Measurements from ENCODE around the gene POLR3K.

Gene POLR3K

GRCh38 chr16:92431-93339, 39.3 kb upstream of the POLR3K start:
- no peak overlapping the region for H3K14ac ChIP-seq (ENCODE audit: low read length)

GRCh38 chr16:91484-91883, 38.1 kb upstream of the POLR3K start:
- Histone ChIP-seq H3K27ac (replicated peaks; ENCODE audit: low read length) (no peak overlapping the region), H3K18ac (ENCODE audit: low read length) (no peak overlapping the region), H2BK15ac (ENCODE audit: low read length) (no peak overlapping the region), H2AFZ (ENCODE audit: low read length) (no peak overlapping the region), H3K79me1 (ENCODE audit: low read depth, low read length) (peaks cover 4% of the 10 kb centered on the region), H4K91ac (ENCODE audit: low read depth, low read length, poor library complexity) (no peak overlapping the region), H3K9me3 (replicated peaks in 1 of 2; ENCODE audit: control insufficient read depth in 2 of 2, insufficient read depth in 1 of 2, low read depth in 1 of 2, low read length in 2 of 2) (peaks cover 0 to 1% of the 10 kb centered on the region in 2 donors), H2AK5ac (ENCODE audit: low read depth, low read length) (no peak overlapping the region), H2BK120ac (ENCODE audit: low read depth, low read length) (no peak overlapping the region), H3K14ac (ENCODE audit: low read length) (no peak overlapping the region), H3K4me3 (ENCODE audit: low read length in 2 of 2) (no peak overlapping the region), H4K8ac (ENCODE audit: low read depth, low read length) (no peak overlapping the region), H3K36me3 (replicated peaks in 1 of 2; ENCODE audit: control insufficient read depth in 2 of 2, insufficient read depth in 2 of 2, low read length in 2 of 2) (peaks cover 19 to 37% of the 10 kb centered on the region in 2 donors), H2BK12ac (ENCODE audit: low read length) (no peak overlapping the region), H3K23ac (ENCODE audit: low read depth, low read length, poor library complexity) (peak overlapping the region; percentile 47), H3K27me3 (ENCODE audit: control insufficient read depth in 3 of 3, insufficient read depth in 3 of 3, low read depth in 1 of 3, low read length in 3 of 3) (no peaks in the 10 kb centered on the region), H3K9ac (ENCODE audit: low read depth, low read length, poor library complexity) (no peak overlapping the region), H3K4ac (ENCODE audit: low read length) (no peak overlapping the region), H2BK5ac (ENCODE audit: low read length) (no peak overlapping the region), H3K4me2 (ENCODE audit: insufficient read depth, low read length, poor library complexity, severe bottlenecking) (no peak overlapping the region), H3K4me1 (ENCODE audit: control insufficient read depth in 2 of 2, insufficient read depth in 1 of 2, low read depth in 1 of 2, low read length in 2 of 2) (no peaks in the 10 kb centered on the region)
- DNase-seq (ENCODE audit: low spot score), result no peak
- WGBS, 2 donors (ENCODE audit: extremely low coverage in 2 of 2, insufficient read length in 2 of 2, insufficient replicate concordance in 1 of 2), result no CpG with 5 or more reads among the region's 9 CpGs

More at GRCh38 chr16:92431-93339, 39.3 kb upstream of the POLR3K start:
- no peak overlapping the region for H2AFZ ChIP-seq (ENCODE audit: low read length)
- no CpG with 5 or more reads among the region's 15 CpGs for WGBS, 2 donors (ENCODE audit: extremely low coverage in 2 of 2, insufficient read length in 2 of 2, insufficient replicate concordance in 1 of 2)
- peak overlapping the region; percentile 77 for H3K23ac ChIP-seq (ENCODE audit: low read depth, low read length, poor library complexity)
- H3K79me1 ChIP-seq (ENCODE audit: low read depth, low read length), result peaks cover 4% of the 10 kb centered on the region
- H2BK120ac ChIP-seq (ENCODE audit: low read depth, low read length), result no peak overlapping the region
- H2BK5ac ChIP-seq (ENCODE audit: low read length), result peak overlapping the region; percentile 66
- no peaks in the 10 kb centered on the region for H3K27me3 ChIP-seq (ENCODE audit: control insufficient read depth in 3 of 3, insufficient read depth in 3 of 3, low read depth in 1 of 3, low read length in 3 of 3)
- no peak overlapping the region for H3K9ac ChIP-seq (ENCODE audit: low read depth, low read length, poor library complexity)
- no peak overlapping the region for H3K4ac ChIP-seq (ENCODE audit: low read length)
- peaks cover 13 to 31% of the 10 kb centered on the region in 2 donors for H3K36me3 ChIP-seq (replicated peaks in 1 of 2; ENCODE audit: control insufficient read depth in 2 of 2, insufficient read depth in 2 of 2, low read length in 2 of 2)
- H2AK5ac ChIP-seq (ENCODE audit: low read depth, low read length), result no peak overlapping the region
- H3K9me3 ChIP-seq (replicated peaks in 1 of 2; ENCODE audit: control insufficient read depth in 2 of 2, insufficient read depth in 1 of 2, low read depth in 1 of 2, low read length in 2 of 2), result peaks cover 0 to 1% of the 10 kb centered on the region in 2 donors
- no peaks in the 10 kb centered on the region for H3K4me1 ChIP-seq (ENCODE audit: control insufficient read depth in 2 of 2, insufficient read depth in 1 of 2, low read depth in 1 of 2, low read length in 2 of 2)
- peak overlapping the region; percentile 2 for H3K4me2 ChIP-seq (ENCODE audit: insufficient read depth, low read length, poor library complexity, severe bottlenecking)
- peak overlapping the region in 1 of 2 donors; percentile 41 for H3K4me3 ChIP-seq (ENCODE audit: low read length in 2 of 2)
- no peak for DNase-seq (ENCODE audit: low spot score)
- H4K8ac ChIP-seq (ENCODE audit: low read depth, low read length), result no peak overlapping the region
- peak overlapping the region; percentile 36 for H2BK12ac ChIP-seq (ENCODE audit: low read length)
- H4K91ac ChIP-seq (ENCODE audit: low read depth, low read length, poor library complexity), result no peak overlapping the region
- H2BK15ac ChIP-seq (ENCODE audit: low read length), result no peak overlapping the region
- H3K18ac ChIP-seq (ENCODE audit: low read length), result no peak overlapping the region
- H3K27ac ChIP-seq (replicated peaks; ENCODE audit: low read length), result no peak overlapping the region

- no peak overlapping the region for H4K8ac ChIP-seq (ENCODE audit: low read depth, low read length)
- no peak overlapping the region for H3K4ac ChIP-seq (ENCODE audit: low read length)
- no peak overlapping the region for H3K9ac ChIP-seq (ENCODE audit: low read depth, low read length, poor library complexity)
- no peak overlapping the region for H4K91ac ChIP-seq (ENCODE audit: low read depth, low read length, poor library complexity)
- no peak overlapping the region for H2BK12ac ChIP-seq (ENCODE audit: low read length)
- no peak overlapping the region for H3K27ac ChIP-seq (replicated peaks; ENCODE audit: low read length)
- H3K9me3 ChIP-seq (replicated peaks in 1 of 2; ENCODE audit: control insufficient read depth in 2 of 2, insufficient read depth in 1 of 2, low read depth in 1 of 2, low read length in 2 of 2), result peaks cover 0 to 1% of the 10 kb centered on the region in 2 donors
- peaks cover 4% of the 10 kb centered on the region for H3K79me1 ChIP-seq (ENCODE audit: low read depth, low read length)
- H3K4me2 ChIP-seq (ENCODE audit: insufficient read depth, low read length, poor library complexity, severe bottlenecking), result no peak overlapping the region
- H2BK5ac ChIP-seq (ENCODE audit: low read length), result no peak overlapping the region
- peak overlapping the region; percentile 38 for H3K14ac ChIP-seq (ENCODE audit: low read length)
- no peak overlapping the region for H2AFZ ChIP-seq (ENCODE audit: low read length)
- no peak overlapping the region for H3K4me3 ChIP-seq (ENCODE audit: low read length in 2 of 2)
- H3K27me3 ChIP-seq (ENCODE audit: control insufficient read depth in 3 of 3, insufficient read depth in 3 of 3, low read depth in 1 of 3, low read length in 3 of 3), result no peaks in the 10 kb centered on the region
- H2BK15ac ChIP-seq (ENCODE audit: low read length), result no peak overlapping the region
- no peak overlapping the region for H3K18ac ChIP-seq (ENCODE audit: low read length)
- WGBS, 2 donors (ENCODE audit: extremely low coverage in 2 of 2, insufficient read length in 2 of 2, insufficient replicate concordance in 1 of 2), result no CpG with 5 or more reads among the region's 30 CpGs
- no peaks in the 10 kb centered on the region for H3K4me1 ChIP-seq (ENCODE audit: control insufficient read depth in 2 of 2, insufficient read depth in 1 of 2, low read depth in 1 of 2, low read length in 2 of 2)
- DNase-seq (ENCODE audit: low spot score), result no peak
- no peak overlapping the region for H2BK120ac ChIP-seq (ENCODE audit: low read depth, low read length)
- H2AK5ac ChIP-seq (ENCODE audit: low read depth, low read length), result no peak overlapping the region
- H3K36me3 ChIP-seq (replicated peaks in 1 of 2; ENCODE audit: control insufficient read depth in 2 of 2, insufficient read depth in 2 of 2, low read length in 2 of 2), result peaks cover 25 to 55% of the 10 kb centered on the region in 2 donors
- H3K23ac ChIP-seq (ENCODE audit: low read depth, low read length, poor library complexity), result peak overlapping the region; percentile 55
Measured at GRCh38 chr16:89391-90302, 36.2 kb upstream of the POLR3K start.
